Activated effector memory CD4-positive, alpha-beta T cell treated with anti-CD3 and anti-CD28 coated beads, Interleukin-2, amount 50 U/mL, for 16 hours (primary cell): ENCODE measurements around the gene TMEM245.
"Not testable (repeated sequence)": the region's sequence is repeated elsewhere in the genome, so short reads cannot be mapped to it uniquely, and the experiment has no call there.

Source experiments
- DNase-seq: peaks from one replicate; pipeline ENCODE4 v3.0.0-alpha.2; 2020

Gene TMEM245

GRCh38 chr9:108972186-108972585 is 147.6 kb downstream of the TMEM245 start:
- no peak for DNase-seq

DNA sequence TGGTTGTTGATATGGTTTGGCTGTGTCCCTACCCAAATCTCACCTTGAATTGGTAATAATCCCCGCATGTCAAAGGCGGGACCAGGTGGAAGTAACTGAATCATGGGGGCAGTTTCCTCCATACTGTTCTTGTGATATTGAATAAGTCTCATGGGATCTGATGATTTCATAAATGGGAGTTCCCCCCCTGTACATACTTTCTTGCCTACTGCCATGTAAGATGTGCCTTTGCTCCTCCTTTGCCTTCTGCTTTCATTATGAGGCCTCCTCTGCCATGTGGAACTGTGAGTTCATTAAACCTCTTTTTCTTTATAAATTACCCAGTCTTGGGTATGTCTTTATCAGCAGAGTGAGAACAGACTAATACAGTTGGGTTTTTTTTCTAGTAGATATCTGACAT is 148.4 kb downstream of the TMEM245 start:
- DNase-seq, result not testable (repeated sequence)

- no peak for DNase-seq
These were observed 151.8 kb downstream of the TMEM245 start for GRCh38 chr9:108967916-108968315.
